HepG2 (cell line): ENCODE data around the gene AP2S1. TPM values are rescaled to one million over a fixed set of nuclear protein-coding genes. Genes with fewer than 3 reads are reported as not detected.
A peak's percentile ranks its signal among the peaks of the same experiment; 100 is the strongest.

ENCODE experiments used
- ATF7-NPFF ChIP-seq: sonication (generic); formaldehyde crosslinking; IDR thresholded peaks from 2 replicates; pipeline ENCODE4 v1.8.1; 2023; ENCODE audit warnings: mild to moderate bottlenecking, low read depth, missing genetic modification reagents, moderate library complexity
- ELK4 ChIP-seq: sonication (generic); formaldehyde crosslinking; IDR thresholded peaks from 2 replicates; pipeline ENCODE4 v1.9.0; 2021; ENCODE audit warnings: missing genetic modification reagents, borderline replicate concordance
- FOXA1 ChIP-seq, 2 experiments: fragments of 450-650 bp in 1 of 2; sonication (generic) in 1 of 2; formaldehyde crosslinking in 1 of 2; IDR thresholded peaks; 2 replicates each; pipeline versions ENCODE4 v1.4.0 to v1.6.1; 2016 to 2020; ENCODE audit warnings: missing genetic modification reagents in 1 of 2
- HMG20B ChIP-seq: conservative IDR thresholded peaks from 2 replicates; pipeline ENCODE4 v1.6.1; 2016; ENCODE audit warnings: missing genetic modification reagents, missing compliant biosample characterization
- KDM4B ChIP-seq: sonication (generic); formaldehyde crosslinking; IDR thresholded peaks from 2 replicates; pipeline ENCODE4 v1.4.0; 2020; ENCODE audit warnings: missing genetic modification reagents
- KDM6A ChIP-seq: IDR thresholded peaks from 2 replicates; pipeline ENCODE4 v1.6.1; 2016; ENCODE audit warnings: low read depth
- MAFG ChIP-seq: sonication (generic); formaldehyde crosslinking; IDR thresholded peaks from 2 replicates; pipeline ENCODE4 v1.5.1; 2020; ENCODE audit warnings: mild to moderate bottlenecking, missing genetic modification reagents
- NONO ChIP-seq, 2 experiments: fragments of 450-650 bp in 1 of 2; sonication (generic) in 1 of 2; formaldehyde crosslinking in 1 of 2; IDR thresholded peaks in 1 of 2; conservative IDR thresholded peaks in 1 of 2; 2 replicates each; pipeline versions ENCODE4 v1.6.1 to v1.8.0; 2017 to 2022; ENCODE audit warnings: mild to moderate bottlenecking in 1 of 2, missing genetic modification reagents in 1 of 2, moderate library complexity in 1 of 2
- RBM22 ChIP-seq: fragments of 200-400 bp; formaldehyde crosslinking; optimal IDR thresholded peaks from 2 replicates; pipeline ENCODE3; 2017; ENCODE audit warnings: mild to moderate bottlenecking, low read length, moderate library complexity
- SSRP1 ChIP-seq: IDR thresholded peaks from 2 replicates; pipeline ENCODE4 v1.6.1; 2016; ENCODE audit warnings: control low read depth
- TAF15 ChIP-seq: fragments of 200-400 bp; formaldehyde crosslinking; IDR thresholded peaks from one replicate; pipeline ENCODE4 v1.6.1; 2018; ENCODE audit warnings: mild to moderate bottlenecking, low read depth, low read length; ENCODE audit not compliant: poor library complexity, severe bottlenecking
- TCF7L2 ChIP-seq: IDR thresholded peaks from 2 replicates; pipeline ENCODE4 v1.6.1; 2011; ENCODE audit warnings: mild to moderate bottlenecking, low read depth, low read length, moderate library complexity
- TEAD2 ChIP-seq: sonication (generic); formaldehyde crosslinking; IDR thresholded peaks from 2 replicates; pipeline ENCODE4 v1.9.0; 2021; ENCODE audit warnings: missing genetic modification reagents
- ZBTB1 ChIP-seq: sonication (generic); formaldehyde crosslinking; IDR thresholded peaks from 2 replicates; pipeline ENCODE4 v1.4.0; 2020; ENCODE audit warnings: missing genetic modification reagents, borderline replicate concordance
- ZFP36L2 ChIP-seq: sonication (generic); formaldehyde crosslinking; IDR thresholded peaks from 2 replicates; pipeline ENCODE4 v1.4.0; 2020; ENCODE audit warnings: missing genetic modification reagents
- ZNF264 ChIP-seq: sonication (generic); formaldehyde crosslinking; IDR thresholded peaks from 2 replicates; pipeline ENCODE4 v1.4.0; 2020; ENCODE audit warnings: missing genetic modification reagents
- polyA plus RNA-seq, 8 experiments: library from polyadenylated mRNA; depleted of rRNA in 3 of 8; stranded (reverse) in 7 of 8; unstranded in 1 of 8; fragments of >200 nt; fragmentation: Illumina TruSeq in 4 of 8; extraction: Trizol in 4 of 8; gene quantifications; 2 replicates each; pipeline versions ENCODE4 v1.2.1 to v1.2.3, GENCODE V29; 2011 to 2016; ENCODE audit warnings: low read depth in 4 of 8, missing spikeins in 1 of 8, mixed read lengths in 1 of 8; ENCODE audit not compliant: insufficient read depth in 1 of 8
- total RNA-seq, 5 experiments: library from RNA; depleted of rRNA; stranded (reverse); fragments of >200 nt; fragmentation: Illumina TruSeq; extraction: Trizol; gene quantifications; 2 replicates each; pipeline ENCODE4 v1.2.3, GENCODE V29; 2016; ENCODE audit warnings: low read depth in 1 of 5
- TF ChIP-seq, protein P1 (sequence below): sonication (generic); formaldehyde crosslinking; IDR thresholded peaks from 2 replicates; pipeline ENCODE4 v1.4.0; 2020; ENCODE audit warnings: mild to moderate bottlenecking, missing genetic modification reagents, borderline replicate concordance
- TF ChIP-seq, protein P2 (sequence below): IDR thresholded peaks from 2 replicates; pipeline ENCODE4 v1.6.1; 2016; ENCODE audit warnings: low read depth, control low read depth

Gene AP2S1
- total and polyA plus RNA-seq, 2 of the 13 experiments (the other 11 are each of a cell fraction or from before 2014, with no cell fraction given): 45.2 to 86.1 TPM

- TF ChIP-seq ELK4 (CRISPR knock-in tag) (no peak), ZBTB1 (CRISPR knock-in tag) (no peak), ZNF264 (CRISPR knock-in tag) (no peak), KDM4B (no peak), FOXA1 (IDR thresholded peaks at IDR 0.05) (no peak), FOXA1 (CRISPR knock-in tag; IDR thresholded peaks at IDR 0.05) (peak; percentile 32; the same call in 1 of the 2 replicates), TEAD2 (CRISPR knock-in tag) (no peak), KDM6A (CRISPR knock-in tag) (no peak), RBM22 (peak; percentile 88), MAFG (no peak), NONO (IDR thresholded peaks at IDR 0.05) (no peak), NONO (CRISPR knock-in tag; conservative IDR thresholded peaks at IDR 0.05) (peak; percentile 38; the same call in 1 of the 2 replicates), HMG20B (no peak), ATF7-NPFF (CRISPR knock-in tag) (peak; percentile 71), TCF7L2 (no peak), ZFP36L2 (CRISPR knock-in tag) (no peak), SSRP1 (no peak), TAF15 (no peak)
- TF ChIP-seq, protein P1, sequence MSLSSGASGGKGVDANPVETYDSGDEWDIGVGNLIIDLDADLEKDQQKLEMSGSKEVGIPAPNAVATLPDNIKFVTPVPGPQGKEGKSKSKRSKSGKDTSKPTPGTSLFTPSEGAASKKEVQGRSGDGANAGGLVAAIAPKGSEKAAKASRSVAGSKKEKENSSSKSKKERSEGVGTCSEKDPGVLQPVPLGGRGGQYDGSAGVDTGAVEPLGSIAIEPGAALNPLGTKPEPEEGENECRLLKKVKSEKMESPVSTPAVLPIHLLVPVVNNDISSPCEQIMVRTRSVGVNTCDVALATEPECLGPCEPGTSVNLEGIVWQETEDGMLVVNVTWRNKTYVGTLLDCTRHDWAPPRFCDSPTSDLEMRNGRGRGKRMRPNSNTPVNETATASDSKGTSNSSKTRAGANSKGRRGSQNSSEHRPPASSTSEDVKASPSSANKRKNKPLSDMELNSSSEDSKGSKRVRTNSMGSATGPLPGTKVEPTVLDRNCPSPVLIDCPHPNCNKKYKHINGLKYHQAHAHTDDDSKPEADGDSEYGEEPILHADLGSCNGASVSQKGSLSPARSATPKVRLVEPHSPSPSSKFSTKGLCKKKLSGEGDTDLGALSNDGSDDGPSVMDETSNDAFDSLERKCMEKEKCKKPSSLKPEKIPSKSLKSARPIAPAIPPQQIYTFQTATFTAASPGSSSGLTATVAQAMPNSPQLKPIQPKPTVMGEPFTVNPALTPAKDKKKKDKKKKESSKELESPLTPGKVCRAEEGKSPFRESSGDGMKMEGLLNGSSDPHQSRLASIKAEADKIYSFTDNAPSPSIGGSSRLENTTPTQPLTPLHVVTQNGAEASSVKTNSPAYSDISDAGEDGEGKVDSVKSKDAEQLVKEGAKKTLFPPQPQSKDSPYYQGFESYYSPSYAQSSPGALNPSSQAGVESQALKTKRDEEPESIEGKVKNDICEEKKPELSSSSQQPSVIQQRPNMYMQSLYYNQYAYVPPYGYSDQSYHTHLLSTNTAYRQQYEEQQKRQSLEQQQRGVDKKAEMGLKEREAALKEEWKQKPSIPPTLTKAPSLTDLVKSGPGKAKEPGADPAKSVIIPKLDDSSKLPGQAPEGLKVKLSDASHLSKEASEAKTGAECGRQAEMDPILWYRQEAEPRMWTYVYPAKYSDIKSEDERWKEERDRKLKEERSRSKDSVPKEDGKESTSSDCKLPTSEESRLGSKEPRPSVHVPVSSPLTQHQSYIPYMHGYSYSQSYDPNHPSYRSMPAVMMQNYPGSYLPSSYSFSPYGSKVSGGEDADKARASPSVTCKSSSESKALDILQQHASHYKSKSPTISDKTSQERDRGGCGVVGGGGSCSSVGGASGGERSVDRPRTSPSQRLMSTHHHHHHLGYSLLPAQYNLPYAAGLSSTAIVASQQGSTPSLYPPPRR (CRISPR knock-in tag): peak; percentile 49; the same call in 1 of the 2 replicates
- TF ChIP-seq, protein P2, sequence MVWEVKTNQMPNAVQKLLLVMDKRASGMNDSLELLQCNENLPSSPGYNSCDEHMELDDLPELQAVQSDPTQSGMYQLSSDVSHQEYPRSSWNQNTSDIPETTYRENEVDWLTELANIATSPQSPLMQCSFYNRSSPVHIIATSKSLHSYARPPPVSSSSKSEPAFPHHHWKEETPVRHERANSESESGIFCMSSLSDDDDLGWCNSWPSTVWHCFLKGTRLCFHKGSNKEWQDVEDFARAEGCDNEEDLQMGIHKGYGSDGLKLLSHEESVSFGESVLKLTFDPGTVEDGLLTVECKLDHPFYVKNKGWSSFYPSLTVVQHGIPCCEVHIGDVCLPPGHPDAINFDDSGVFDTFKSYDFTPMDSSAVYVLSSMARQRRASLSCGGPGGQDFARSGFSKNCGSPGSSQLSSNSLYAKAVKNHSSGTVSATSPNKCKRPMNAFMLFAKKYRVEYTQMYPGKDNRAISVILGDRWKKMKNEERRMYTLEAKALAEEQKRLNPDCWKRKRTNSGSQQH (CRISPR knock-in tag): peak; percentile 79; the same call in 1 of the 2 replicates
Measured at GRCh38 chr19:46788262-46788967, 62.2 kb downstream of the AP2S1 start, which contains the start of gene SLC1A5 (continued).
